DOHH2 (cell line): Measurements from ENCODE around the gene PCDHA13.
"Not testable (repeated sequence)": the region's sequence is repeated elsewhere in the genome, so short reads cannot be mapped to it uniquely, and the experiment has no call there.

ENCODE experiments used
- H3F3A ChIP-seq: fragments of 200-600 bp; sonication (generic), shearing (Covaris generic); 2 replicates; pipeline ENCODE4 v1.6.0; 2016; ENCODE audit warnings: antibody characterized with exemption, mild to moderate bottlenecking; ENCODE audit not compliant: control insufficient read depth, insufficient read depth
- H3K27ac ChIP-seq: fragments of 200-600 bp; sonication (generic); 2 replicates; pipeline ENCODE4 v1.5.1; 2014; ENCODE audit warnings: low read depth, mild to moderate bottlenecking, low read length, moderate library complexity
- H3K27me3 ChIP-seq: fragments of 200-600 bp; sonication (generic); 2 replicates; pipeline ENCODE4 v1.6.1; 2014; ENCODE audit warnings: mild to moderate bottlenecking, low read length, mixed read lengths; ENCODE audit not compliant: control insufficient read depth
- H3K36me3 ChIP-seq: fragments of 200-600 bp; sonication (generic); 2 replicates; pipeline ENCODE4 v1.6.1; 2014; ENCODE audit warnings: mild to moderate bottlenecking, low read length, moderate library complexity, mixed read lengths; ENCODE audit not compliant: control insufficient read depth
- H3K4me1 ChIP-seq: fragments of 200-600 bp; sonication (generic); 2 replicates; pipeline ENCODE4 v1.6.1; 2014; ENCODE audit warnings: mild to moderate bottlenecking, low read length, mixed read lengths; ENCODE audit not compliant: control insufficient read depth
- H3K4me2 ChIP-seq: fragments of 200-600 bp; sonication (generic); 2 replicates; pipeline ENCODE4 v1.6.0; 2014; ENCODE audit warnings: mild to moderate bottlenecking, low read length, moderate library complexity
- H3K4me3 ChIP-seq: fragments of 200-600 bp; sonication (generic); 2 replicates; pipeline ENCODE4 v1.5.1; 2014; ENCODE audit warnings: mild to moderate bottlenecking, low read length, mixed read lengths
- H3K79me2 ChIP-seq: fragments of 200-600 bp; sonication (generic); 2 replicates; pipeline ENCODE4 v1.6.1; 2014; ENCODE audit warnings: mild to moderate bottlenecking, low read length, mixed read lengths; ENCODE audit not compliant: control insufficient read depth
- H3K9me2 ChIP-seq: fragments of 200-600 bp; sonication (generic); replicated peaks from 2 replicates; pipeline ENCODE4 v1.6.1; 2014; ENCODE audit warnings: mild to moderate bottlenecking, low read length, mixed read lengths; ENCODE audit not compliant: control insufficient read depth
- H3K9me3 ChIP-seq: fragments of 200-600 bp; sonication (generic); 2 replicates; pipeline ENCODE4 v1.6.1; 2014; ENCODE audit warnings: antibody characterized with exemption, low read length, mixed read lengths; ENCODE audit not compliant: control insufficient read depth, insufficient read depth
- H4K20me1 ChIP-seq: fragments of 200-600 bp; sonication (generic); 2 replicates; pipeline ENCODE4 v1.6.0; 2014; ENCODE audit warnings: low read depth, mild to moderate bottlenecking, antibody characterized with exemption, low read length, moderate library complexity; ENCODE audit not compliant: control insufficient read depth, insufficient read depth
- CTCF ChIP-seq: fragments of 200-600 bp; sonication (generic); IDR thresholded peaks from one replicate; pipeline ENCODE4 v1.5.1; 2014; ENCODE audit warnings: antibody characterized with exemption, mild to moderate bottlenecking, low read depth, low read length; ENCODE audit not compliant: poor library complexity, severe bottlenecking
- EZH2phosphoT487 ChIP-seq: fragments of 200-600 bp; sonication (generic); IDR thresholded peaks from 2 replicates; pipeline ENCODE4 v1.6.1; 2017; ENCODE audit warnings: borderline replicate concordance, mild to moderate bottlenecking, antibody characterized with exemption, low read length, moderate library complexity, mixed read lengths

The PCDHA13 gene

GRCh38 chr5:140869555-140869886, 12.4 kb upstream of the PCDHA13 start:
- Histone ChIP-seq H3K4me1 (no peaks in the 10 kb centered on the region), H3K4me3 (no peak overlapping the region), H4K20me1 (no peaks in the 10 kb centered on the region), H3K27me3 (0 out of 2 replicates have a peak, but pooled peaks cover 2% of the 10 kb centered on the region), H3K9me3 (no peaks in the 10 kb centered on the region), H3K36me3 (no peaks in the 10 kb centered on the region), H3K27ac (no peak overlapping the region), H3F3A (no peaks in the 10 kb centered on the region), H3K4me2 (no peak overlapping the region), H3K79me2 (no peaks in the 10 kb centered on the region), H3K9me2 (no peaks in the 10 kb centered on the region)
- no peak for TF ChIP-seq CTCF
- TF ChIP-seq EZH2phosphoT487, result no peak

- Histone ChIP-seq H3K4me3 (no peak overlapping the region), H3K36me3 (no peaks in the 10 kb centered on the region), H3K4me1 (no peaks in the 10 kb centered on the region), H3K9me2 (no peaks in the 10 kb centered on the region), H3F3A (no peaks in the 10 kb centered on the region), H3K4me2 (no peak overlapping the region), H3K27ac (no peak overlapping the region), H4K20me1 (no peaks in the 10 kb centered on the region), H3K27me3 (0 out of 2 replicates have a peak, but pooled peaks cover 2% of the 10 kb centered on the region), H3K9me3 (no peaks in the 10 kb centered on the region), H3K79me2 (no peaks in the 10 kb centered on the region)
- TF ChIP-seq EZH2phosphoT487, result no peak
- TF ChIP-seq CTCF, result no peak
These were observed 11.4 kb upstream of the PCDHA13 start for GRCh38 chr5:140870221-140871201.

GRCh38 chr5:140875085-140876065, 6.5 kb upstream of the PCDHA13 start, which contains the start of gene PCDHA12:
PCDHA12 (plus strand) TSS chr5:140875308; CDS start chr5:140875473, 165 bp downstream.
- no peaks in the 10 kb centered on the region for H3K27me3 ChIP-seq
- no peaks in the 10 kb centered on the region for H4K20me1 ChIP-seq
- no peaks in the 10 kb centered on the region for H3K36me3 ChIP-seq
- no peak for TF ChIP-seq EZH2phosphoT487
- TF ChIP-seq CTCF, result no peak
- no peak within 1 kb of the TSS for H3K4me2 ChIP-seq
- no peaks in the 10 kb centered on the region; the same call in 1 of the 2 replicates for H3K9me3 ChIP-seq
- H3K4me3 ChIP-seq, result no peak within 1 kb of the TSS
- no peaks in the 10 kb centered on the region for H3K4me1 ChIP-seq
- no peaks in the 10 kb centered on the region for H3K9me2 ChIP-seq
- no peaks in the 10 kb centered on the region for H3K79me2 ChIP-seq
- H3K27ac ChIP-seq, result no peak within 1 kb of the TSS
- no peaks in the 10 kb centered on the region for H3F3A ChIP-seq

GRCh38 chr5:140876541-140877261, 5.2 kb upstream of the PCDHA13 start:
- H3F3A ChIP-seq, H3K36me3 ChIP-seq, H3K9me3 ChIP-seq, H3K4me2 ChIP-seq, H3K79me2 ChIP-seq, H3K4me3 ChIP-seq, H3K27me3 ChIP-seq, H4K20me1 ChIP-seq, H3K27ac ChIP-seq, H3K4me1 ChIP-seq, H3K9me2 ChIP-seq: not testable (repeated sequence)
